HEK293 (cell line): ENCODE results near the gene DOCK1.

ENCODE experiments used
- GLI2 ChIP-seq: fragments of 450-650 bp; formaldehyde crosslinking; IDR thresholded peaks from 2 replicates; pipeline ENCODE4; 2017; ENCODE audit warnings: missing biosample characterization, missing genetic modification characterization, low read depth, borderline replicate concordance
- KLF10 ChIP-seq: fragments of 450-650 bp; IDR thresholded peaks from 2 replicates; pipeline ENCODE4 v1.5.1; 2018; ENCODE audit warnings: missing biosample characterization, mild to moderate bottlenecking, missing genetic modification characterization
- ZNF132 ChIP-seq: fragments of 450-650 bp; formaldehyde crosslinking; IDR thresholded peaks from 2 replicates; pipeline ENCODE4 v1.5.1; 2017; ENCODE audit warnings: missing biosample characterization, missing genetic modification characterization, borderline replicate concordance
- ZNF19 ChIP-seq: fragments of 450-650 bp; formaldehyde crosslinking; IDR thresholded peaks from 2 replicates; pipeline ENCODE4; 2016; ENCODE audit warnings: missing biosample characterization, missing genetic modification characterization, low read depth
- ZNF544 ChIP-seq: fragments of 450-650 bp; formaldehyde crosslinking; IDR thresholded peaks from 2 replicates; pipeline ENCODE4 v1.5.0; 2017; ENCODE audit warnings: missing biosample characterization, missing genetic modification characterization
- ZNF629 ChIP-seq: fragments of 450-650 bp; formaldehyde crosslinking; IDR thresholded peaks from 2 replicates; pipeline ENCODE4 v1.5.1; 2017; ENCODE audit warnings: missing biosample characterization, missing genetic modification characterization
- ZXDB ChIP-seq: fragments of 450-650 bp; formaldehyde crosslinking; IDR thresholded peaks from 2 replicates; pipeline ENCODE4 v1.5.1; 2016; ENCODE audit warnings: missing biosample characterization, missing genetic modification characterization
- TF ChIP-seq, protein P1 (sequence below): fragments of 450-650 bp; formaldehyde crosslinking; IDR thresholded peaks from 2 replicates; pipeline ENCODE4 v1.5.1; 2016; ENCODE audit warnings: missing biosample characterization, missing genetic modification characterization, low read depth
- TF ChIP-seq, protein P2 (sequence below): fragments of 450-650 bp; formaldehyde crosslinking; IDR thresholded peaks from 2 replicates; pipeline ENCODE4 v1.5.1; 2016; ENCODE audit warnings: missing biosample characterization, missing genetic modification characterization

DNA sequence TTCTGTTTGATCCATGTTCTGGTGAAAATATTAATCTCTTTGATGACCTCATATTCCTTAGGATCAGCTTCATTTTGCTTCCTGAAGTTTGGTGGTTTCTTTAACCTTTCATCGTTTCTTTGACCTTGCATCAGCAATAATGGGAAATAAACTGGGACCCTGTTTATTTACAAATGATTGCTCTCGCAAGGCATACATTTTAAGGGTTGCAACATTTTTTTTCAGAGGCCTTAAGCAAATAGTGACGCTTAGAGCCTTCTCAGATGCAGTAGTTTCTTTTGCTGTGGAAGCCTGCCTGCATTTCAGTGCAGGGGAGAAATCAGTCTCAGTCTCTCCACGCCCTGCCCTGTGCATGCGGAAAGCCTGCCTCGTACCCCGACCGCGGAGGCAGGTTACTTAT is 504.8 kb downstream of the DOCK1 start:
- no peak for TF ChIP-seq ZNF19 (tag by site-specific recombination)
- TF ChIP-seq ZNF544 = no peak
- no peak for TF ChIP-seq ZNF132
- TF ChIP-seq, protein P1, sequence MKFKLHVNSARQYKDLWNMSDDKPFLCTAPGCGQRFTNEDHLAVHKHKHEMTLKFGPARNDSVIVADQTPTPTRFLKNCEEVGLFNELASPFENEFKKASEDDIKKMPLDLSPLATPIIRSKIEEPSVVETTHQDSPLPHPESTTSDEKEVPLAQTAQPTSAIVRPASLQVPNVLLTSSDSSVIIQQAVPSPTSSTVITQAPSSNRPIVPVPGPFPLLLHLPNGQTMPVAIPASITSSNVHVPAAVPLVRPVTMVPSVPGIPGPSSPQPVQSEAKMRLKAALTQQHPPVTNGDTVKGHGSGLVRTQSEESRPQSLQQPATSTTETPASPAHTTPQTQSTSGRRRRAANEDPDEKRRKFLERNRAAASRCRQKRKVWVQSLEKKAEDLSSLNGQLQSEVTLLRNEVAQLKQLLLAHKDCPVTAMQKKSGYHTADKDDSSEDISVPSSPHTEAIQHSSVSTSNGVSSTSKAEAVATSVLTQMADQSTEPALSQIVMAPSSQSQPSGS = no peak
- TF ChIP-seq KLF10 (tag by site-specific recombination) = no peak
- TF ChIP-seq, protein P2, sequence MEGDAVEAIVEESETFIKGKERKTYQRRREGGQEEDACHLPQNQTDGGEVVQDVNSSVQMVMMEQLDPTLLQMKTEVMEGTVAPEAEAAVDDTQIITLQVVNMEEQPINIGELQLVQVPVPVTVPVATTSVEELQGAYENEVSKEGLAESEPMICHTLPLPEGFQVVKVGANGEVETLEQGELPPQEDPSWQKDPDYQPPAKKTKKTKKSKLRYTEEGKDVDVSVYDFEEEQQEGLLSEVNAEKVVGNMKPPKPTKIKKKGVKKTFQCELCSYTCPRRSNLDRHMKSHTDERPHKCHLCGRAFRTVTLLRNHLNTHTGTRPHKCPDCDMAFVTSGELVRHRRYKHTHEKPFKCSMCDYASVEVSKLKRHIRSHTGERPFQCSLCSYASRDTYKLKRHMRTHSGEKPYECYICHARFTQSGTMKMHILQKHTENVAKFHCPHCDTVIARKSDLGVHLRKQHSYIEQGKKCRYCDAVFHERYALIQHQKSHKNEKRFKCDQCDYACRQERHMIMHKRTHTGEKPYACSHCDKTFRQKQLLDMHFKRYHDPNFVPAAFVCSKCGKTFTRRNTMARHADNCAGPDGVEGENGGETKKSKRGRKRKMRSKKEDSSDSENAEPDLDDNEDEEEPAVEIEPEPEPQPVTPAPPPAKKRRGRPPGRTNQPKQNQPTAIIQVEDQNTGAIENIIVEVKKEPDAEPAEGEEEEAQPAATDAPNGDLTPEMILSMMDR (tag by site-specific recombination) = no peak
- TF ChIP-seq ZNF629 (tag by site-specific recombination) = no peak
- no peak for TF ChIP-seq GLI2 (tag by site-specific recombination)
- TF ChIP-seq ZXDB = no peak
